Hypothalamus (tissue), 51 donors: Measurements from ENCODE around the gene SDS.

Experiments
- DNase-seq, 51 donors: peaks; one replicate each; lab custom pipeline; 2025; lab: John Stamatoyannopoulos, UW

SDS gene

GRCh38 chr12:113401066-113402000 is 2.4 kb downstream of the SDS start:
- no peak for DNase-seq

DNA sequence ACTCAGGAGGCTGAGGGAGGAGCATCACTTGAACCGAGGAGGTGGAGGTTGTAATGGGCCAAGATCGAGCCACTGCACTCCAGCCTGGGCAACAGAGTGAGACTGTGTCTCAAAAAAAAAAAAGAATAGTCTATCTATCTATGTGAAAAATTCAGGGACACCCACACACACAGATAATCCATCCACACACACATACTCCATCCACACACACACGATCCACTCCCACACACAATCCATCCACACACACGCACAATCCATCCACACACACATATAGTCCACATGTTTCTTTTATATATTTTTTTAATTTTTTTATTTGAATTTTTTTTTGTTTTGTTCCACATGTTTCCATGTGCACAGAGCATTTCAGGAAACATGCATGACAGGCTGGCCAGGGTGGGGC is 3.3 kb downstream of the SDS start:
- no peak for DNase-seq

DNA sequence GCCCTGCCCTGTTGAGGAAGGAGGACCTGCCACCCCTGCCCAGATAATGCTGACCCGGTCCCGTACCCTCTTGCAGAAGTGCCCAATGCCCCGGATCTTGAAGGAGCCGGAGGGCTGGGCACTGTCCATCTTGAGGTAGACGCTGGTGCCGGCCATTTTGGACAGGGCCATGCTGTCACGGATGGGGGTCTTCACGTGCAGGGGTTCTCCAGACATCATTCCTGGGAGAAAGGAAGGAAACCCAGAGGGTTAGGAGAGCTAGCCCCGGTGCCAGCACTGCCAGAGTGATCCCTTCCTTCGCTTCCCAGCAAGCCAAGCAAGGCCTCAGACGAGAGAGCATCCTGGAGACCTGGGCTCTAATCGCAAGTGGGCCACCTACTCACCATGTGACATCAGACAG is 4.2 kb downstream of the SDS start:
- no peak for DNase-seq

DNA sequence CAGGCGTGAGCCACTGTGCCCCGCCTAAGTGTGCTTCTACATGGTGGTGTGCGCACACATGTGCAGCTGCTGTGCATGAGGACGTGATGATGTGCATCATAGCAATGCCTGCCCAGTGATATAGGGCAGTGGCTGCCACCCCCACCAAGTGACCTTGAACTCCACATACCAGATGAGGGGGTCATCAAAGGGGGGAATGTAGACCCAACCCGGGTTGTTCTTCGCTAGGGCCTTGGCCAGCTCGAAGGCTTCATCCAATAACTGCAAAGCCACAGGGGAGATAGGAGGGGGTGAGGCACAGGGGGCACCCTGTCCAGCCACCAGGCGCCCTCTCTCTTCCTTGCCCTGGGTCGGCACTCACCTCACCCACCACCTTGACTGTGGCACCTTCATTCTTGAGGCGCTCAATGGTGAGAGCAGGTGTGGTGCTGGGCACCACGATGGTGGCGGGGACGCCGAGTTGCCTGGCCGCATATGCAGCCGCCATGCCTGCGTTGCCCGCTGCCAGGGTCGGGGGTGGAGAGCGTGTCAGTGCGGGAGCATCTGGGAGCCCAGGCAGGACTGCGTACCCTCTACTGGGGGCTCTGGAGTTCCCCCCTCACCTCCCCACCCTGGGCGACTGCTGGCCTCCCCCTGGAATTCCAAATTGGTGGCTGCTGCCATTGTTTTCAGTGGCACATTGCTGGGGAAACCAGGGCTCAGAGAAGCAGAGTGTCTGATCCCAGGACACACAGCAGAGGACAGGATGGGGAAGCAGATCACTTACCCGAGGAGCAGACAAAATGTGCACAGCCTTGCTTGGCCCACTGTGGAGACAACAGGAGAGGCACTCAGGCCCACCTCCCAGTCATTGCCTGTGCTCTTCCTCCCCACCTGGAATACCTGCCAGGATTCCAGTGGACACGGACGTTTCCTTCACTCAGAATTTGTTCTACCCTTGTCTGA is 5.1 kb downstream of the SDS start:
- DNase-seq: no peak

GRCh38 chr12:113397497-113398197 is 6.0 kb downstream of the SDS start:
- no peak for DNase-seq

DNA sequence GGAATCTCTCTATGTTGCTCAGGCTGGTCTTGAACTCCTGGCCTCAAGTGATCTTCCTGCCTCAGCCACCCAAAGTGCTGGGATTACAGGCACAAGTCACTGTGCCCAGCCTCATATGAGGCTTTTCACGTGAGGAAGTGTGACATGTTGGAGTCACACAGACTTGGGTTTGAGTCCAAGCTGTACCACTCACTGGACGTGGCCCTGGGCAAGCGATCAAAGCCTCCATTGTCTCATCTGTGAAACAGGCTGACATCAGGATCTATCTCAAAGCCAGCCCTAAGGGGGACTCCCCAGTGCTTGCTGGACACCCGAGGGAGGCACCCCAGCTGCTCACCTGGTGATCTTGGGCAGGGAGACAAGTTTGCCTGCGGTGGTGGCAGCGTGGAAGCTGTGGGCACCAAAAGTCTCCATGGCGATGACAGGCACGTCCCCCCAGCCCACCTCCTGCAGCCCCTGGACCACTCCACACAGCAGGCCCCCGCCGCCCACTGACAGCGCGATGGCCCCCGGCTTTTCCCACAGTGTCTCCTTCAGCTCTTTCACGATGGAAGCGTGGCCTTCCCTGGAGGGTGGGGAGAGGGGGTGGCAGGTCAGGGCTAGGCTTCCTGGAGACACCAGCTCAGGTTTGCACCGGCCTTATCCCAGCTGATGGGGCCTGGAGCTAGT is 6.7 kb downstream of the SDS start:
- DNase-seq: peak in 31 of 51 donors; percentile 13 to 77 (median 49)

DNA sequence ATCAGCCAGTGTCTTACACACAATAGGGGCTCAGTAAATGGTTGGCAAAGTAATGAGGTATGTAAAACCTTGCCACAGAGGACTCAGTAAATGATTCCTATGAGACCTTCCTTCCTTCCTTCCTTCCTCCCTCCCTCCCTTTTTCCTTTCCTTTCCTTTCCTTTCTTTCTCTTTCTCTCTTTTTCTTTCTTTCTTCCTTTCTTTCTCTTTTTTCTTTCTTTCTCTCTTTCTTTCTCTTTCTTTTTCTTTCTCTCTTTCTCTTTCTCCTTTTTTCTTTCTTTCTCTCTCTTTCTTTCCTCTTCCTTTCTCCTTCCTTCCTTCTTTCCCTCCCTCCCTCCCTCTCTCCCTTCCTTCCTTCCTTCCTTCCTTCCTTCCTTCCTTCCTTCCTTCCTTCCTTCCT is 7.5 kb downstream of the SDS start:
- no peak for DNase-seq

DNA sequence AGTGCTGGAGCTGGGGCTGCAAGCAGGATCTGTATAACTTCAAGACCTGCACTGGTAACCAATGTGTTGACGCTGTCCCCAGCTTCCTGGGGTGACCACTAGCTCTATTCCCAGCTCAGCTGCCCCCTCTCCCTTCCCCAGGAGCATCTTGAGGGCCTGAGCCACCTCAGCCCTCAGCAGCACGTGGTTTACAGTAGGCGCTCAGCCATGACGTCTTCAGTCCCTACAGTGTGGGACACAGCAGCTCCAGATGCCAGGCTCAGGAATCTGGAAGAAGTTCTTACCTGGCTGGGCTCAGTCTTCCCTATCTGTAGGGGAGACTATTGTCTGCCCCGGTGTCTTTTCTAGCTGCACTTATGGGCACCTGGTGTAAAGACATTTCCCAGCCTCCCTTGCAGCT is 8.6 kb downstream of the SDS start:
- no peak for DNase-seq

- no peak for DNase-seq
These were observed 9.9 kb downstream of the SDS start for GRCh38 chr12:113393749-113394148.

- DNase-seq: peak in 6 of 51 donors; percentile 9 to 45 (median 17)
These were observed 10.6 kb downstream of the SDS start for GRCh38 chr12:113392988-113393579.

- DNase-seq: no peak
These were observed 11.2 kb downstream of the SDS start for GRCh38 chr12:113392520-113392919.

GRCh38 chr12:113391650-113392337 is 11.9 kb downstream of the SDS start:
- DNase-seq: no peak

GRCh38 chr12:113391145-113391544 is 12.5 kb downstream of the SDS start:
- no peak for DNase-seq

DNA sequence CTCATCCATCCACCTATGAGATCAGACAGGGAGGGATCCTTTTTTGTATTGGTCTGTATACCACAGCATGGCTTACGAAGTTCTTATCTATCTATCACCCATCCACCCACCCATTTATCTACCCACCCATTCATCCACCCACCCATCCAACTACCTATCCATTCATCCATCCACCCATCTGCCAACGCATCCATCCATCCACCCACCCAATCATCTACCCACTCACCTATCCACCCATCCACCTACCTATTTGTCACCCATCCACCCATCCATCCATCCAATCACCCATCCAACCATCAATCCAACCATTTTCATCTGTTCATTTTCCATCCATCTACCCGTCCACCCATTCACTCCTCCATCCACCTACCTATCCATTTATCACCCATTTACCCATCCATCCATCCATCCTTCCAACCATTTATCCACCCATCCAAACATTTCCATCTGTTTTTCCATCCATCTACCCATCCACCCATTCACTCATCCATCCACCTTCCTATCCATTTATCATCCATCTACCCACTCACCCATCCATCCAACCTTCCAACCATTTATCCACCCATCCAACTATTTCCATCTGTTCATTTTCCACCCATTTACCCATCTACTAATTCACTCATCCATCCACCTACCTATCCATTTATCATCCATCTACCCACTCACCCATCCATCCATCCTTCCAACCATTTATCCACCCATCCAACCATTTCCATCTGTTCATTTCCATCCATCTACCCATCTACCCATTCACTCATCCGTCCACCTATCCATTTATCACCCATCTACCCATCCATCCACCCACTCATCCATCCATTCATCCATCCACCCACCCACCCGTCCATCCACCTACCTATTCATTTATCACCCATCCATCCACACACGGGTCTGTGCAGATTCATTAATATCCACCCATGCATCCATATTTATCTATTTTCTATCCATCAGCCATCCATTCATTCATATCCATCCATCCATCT is 13.3 kb downstream of the SDS start:
- DNase-seq: no peak

GRCh38 chr12:113388351-113388750 is 15.3 kb downstream of the SDS start:
- DNase-seq: no peak

DNA sequence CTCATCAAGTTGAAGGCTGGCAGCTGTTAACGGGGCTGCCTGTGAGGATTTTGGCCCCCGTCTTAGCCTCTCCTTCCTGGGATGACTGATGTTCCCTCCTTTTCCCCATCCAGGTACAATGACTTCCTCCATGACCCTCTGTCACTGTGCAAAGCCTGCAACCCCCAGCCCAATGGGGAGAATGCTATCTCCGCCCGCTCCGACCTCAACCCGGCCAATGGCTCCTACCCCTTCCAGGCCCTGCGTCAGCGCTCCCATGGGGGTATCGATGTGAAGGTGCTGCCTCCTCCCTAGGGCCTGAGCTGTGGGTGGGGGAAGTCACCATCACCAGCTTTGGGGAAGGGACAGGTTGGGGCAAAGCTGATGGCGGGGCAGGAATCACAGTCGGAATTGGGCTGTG is 16.1 kb downstream of the SDS start:
- DNase-seq: no peak

DNA sequence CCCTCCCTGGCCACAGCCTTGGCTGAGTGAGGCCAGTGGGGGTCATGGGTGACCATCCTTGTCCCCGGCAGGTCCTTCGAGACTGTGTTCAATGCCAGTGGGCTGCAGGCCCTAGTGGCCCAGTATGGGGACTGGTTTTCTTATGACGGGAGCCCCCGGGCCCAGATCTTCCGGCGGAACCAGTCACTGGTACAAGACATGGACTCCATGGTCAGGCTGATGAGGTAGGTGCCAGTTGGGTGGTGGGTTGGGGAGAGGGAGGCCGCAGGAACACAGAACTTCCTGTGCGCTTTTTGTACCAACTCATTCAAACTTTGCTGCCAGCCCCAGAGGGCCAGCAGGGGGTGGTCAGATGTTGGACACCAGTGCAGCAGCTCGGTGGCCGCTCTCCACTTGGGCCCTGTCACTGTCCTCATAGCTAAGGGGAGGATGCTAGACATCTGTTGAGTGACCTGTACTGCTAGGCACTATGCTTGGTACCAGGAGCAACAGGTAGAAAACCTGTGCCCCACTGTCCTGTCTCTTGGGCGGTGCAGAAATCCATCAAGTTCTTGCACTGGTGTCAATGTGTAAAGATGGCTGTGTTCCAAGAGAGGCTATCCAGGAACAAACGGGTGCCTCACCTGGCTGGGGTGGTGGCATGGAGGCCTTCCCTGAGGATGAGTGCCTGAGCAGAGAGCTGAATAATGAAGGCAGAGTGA is 16.7 kb downstream of the SDS start:
- no peak for DNase-seq
